Left lung (tissue), 10 donors: Measurements from ENCODE around the gene TAPBP. TPM values are rescaled to one million over a fixed set of nuclear protein-coding genes. Genes with fewer than 3 reads are reported as not detected.
A peak's percentile ranks its signal among the peaks of the same experiment; 100 is the strongest.
"Not testable (repeated sequence)": the region's sequence is repeated elsewhere in the genome, so short reads cannot be mapped to it uniquely, and the experiment has no call there.

ENCODE experiments used
- ATAC-seq: fragments of 200-7000 bp; cut with Tn5 transposase; one replicate; pipeline ENCODE4 v1.9.1; 2020; ENCODE audit warnings: moderate library complexity
- DNase-seq, 4 donors: peaks; one replicate each; pipeline ENCODE4 v3.0.0-alpha.2; 2013 to 2020
- H3K27ac ChIP-seq, 2 donors: fragments of 200-600 bp; sonication (generic) in 1 of 2; one replicate each; pipeline versions ENCODE4 v1.5.0 to v1.8.0; 2020 to 2021
- H3K27me3 ChIP-seq, 2 donors: fragments of 200-600 bp; sonication (generic) in 1 of 2; one replicate each; pipeline versions ENCODE4 v1.5.0 to v1.8.0; 2020 to 2021
- H3K36me3 ChIP-seq, 2 donors: fragments of 200-600 bp; sonication (generic) in 1 of 2; one replicate each; pipeline versions ENCODE4 v1.5.0 to v1.8.0; 2020 to 2021
- H3K4me1 ChIP-seq, 2 donors: fragments of 200-600 bp; one replicate each; pipeline ENCODE4 v1.8.0; 2021
- H3K4me3 ChIP-seq, 2 donors: fragments of 200-600 bp; sonication (generic) in 1 of 2; one replicate each; pipeline versions ENCODE4 v1.5.0 to v1.8.0; 2020 to 2021; ENCODE audit warnings: mild to moderate bottlenecking in 1 of 2
- H3K9me3 ChIP-seq, 2 donors: fragments of 200-600 bp; sonication (generic) in 1 of 2; one replicate each; pipeline versions ENCODE4 v1.5.0 to v1.8.0; 2020 to 2021
- intact Hi-C, 2 donors: fragments of 100-400 bp; cut with DNase I; formaldehyde crosslinking; loops; one replicate each; pipeline versions ENCODE4 v1.11.2 to v1.14.2; 2022
- polyA plus RNA-seq, 6 donors: library from polyadenylated mRNA; unstranded; fragments of 120-200 nt; gene quantifications; one replicate each; pipeline ENCODE4 v1.2.1, GENCODE V29; 2013; ENCODE audit not compliant: insufficient read length in 6 of 6
- total RNA-seq, 2 donors: library from RNA; stranded (reverse); fragmentation: NEBNext Ultra II Directional; extraction: Animal tissue kit (Norgen Biotek cat#: 25700); gene quantifications; one replicate each; pipeline ENCODE4 v1.2.1, GENCODE V29; 2021
- TF ChIP-seq, protein P1 (sequence below), 2 donors: fragments of 200-600 bp; sonication (generic) in 1 of 2; IDR thresholded peaks; one replicate each; pipeline versions ENCODE4 v1.5.0 to v1.8.0; 2021; ENCODE audit warnings: antibody characterized with exemption in 2 of 2
- donor health status: DM: no; HTN: yes; CAD: no.
- donor health status: DM: no; HTN: no; CAD: no.

The TAPBP gene
- total and polyA plus RNA-seq, 8 donors, result 41.5 to 243 (median 51.6) TPM

DNA sequence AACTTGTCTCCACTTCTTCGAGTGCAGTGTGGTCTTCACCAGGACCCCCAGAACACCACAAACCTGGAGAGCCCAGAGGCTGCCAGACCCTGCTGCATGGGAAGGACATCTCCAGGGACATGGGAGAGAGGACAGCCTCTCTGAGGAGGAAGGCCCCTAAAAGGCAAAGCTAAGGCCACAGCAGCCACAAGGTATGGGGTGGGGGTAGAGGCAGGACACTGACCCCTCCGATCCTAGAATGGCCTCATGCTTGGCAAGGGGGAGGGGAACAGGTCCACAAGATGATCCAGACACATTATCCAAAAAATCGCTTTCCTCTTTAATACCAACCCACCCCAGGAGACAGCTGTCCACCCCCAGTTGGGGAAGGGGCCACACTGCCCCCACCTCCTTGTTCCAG is 35.1 kb downstream of the TAPBP start:
- Histone ChIP-seq H3K4me3 (no peak overlapping the region), H3K9me3 (no peaks in the 10 kb centered on the region), H3K27ac (peak overlapping the region in 1 of 2 donors; percentile 6), H3K36me3 (peaks cover 0 to 89% of the 10 kb centered on the region in 2 donors), H3K27me3 (no peaks in the 10 kb centered on the region), H3K4me1 (peaks cover 22 to 61% of the 10 kb centered on the region in 2 donors)
- TF ChIP-seq, protein P1, sequence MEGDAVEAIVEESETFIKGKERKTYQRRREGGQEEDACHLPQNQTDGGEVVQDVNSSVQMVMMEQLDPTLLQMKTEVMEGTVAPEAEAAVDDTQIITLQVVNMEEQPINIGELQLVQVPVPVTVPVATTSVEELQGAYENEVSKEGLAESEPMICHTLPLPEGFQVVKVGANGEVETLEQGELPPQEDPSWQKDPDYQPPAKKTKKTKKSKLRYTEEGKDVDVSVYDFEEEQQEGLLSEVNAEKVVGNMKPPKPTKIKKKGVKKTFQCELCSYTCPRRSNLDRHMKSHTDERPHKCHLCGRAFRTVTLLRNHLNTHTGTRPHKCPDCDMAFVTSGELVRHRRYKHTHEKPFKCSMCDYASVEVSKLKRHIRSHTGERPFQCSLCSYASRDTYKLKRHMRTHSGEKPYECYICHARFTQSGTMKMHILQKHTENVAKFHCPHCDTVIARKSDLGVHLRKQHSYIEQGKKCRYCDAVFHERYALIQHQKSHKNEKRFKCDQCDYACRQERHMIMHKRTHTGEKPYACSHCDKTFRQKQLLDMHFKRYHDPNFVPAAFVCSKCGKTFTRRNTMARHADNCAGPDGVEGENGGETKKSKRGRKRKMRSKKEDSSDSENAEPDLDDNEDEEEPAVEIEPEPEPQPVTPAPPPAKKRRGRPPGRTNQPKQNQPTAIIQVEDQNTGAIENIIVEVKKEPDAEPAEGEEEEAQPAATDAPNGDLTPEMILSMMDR (IDR thresholded peaks at IDR 0.05), result no peak
- DNase-seq, result no peak
- intact Hi-C loops, result no loop called here
- ATAC-seq, result no peak

DNA sequence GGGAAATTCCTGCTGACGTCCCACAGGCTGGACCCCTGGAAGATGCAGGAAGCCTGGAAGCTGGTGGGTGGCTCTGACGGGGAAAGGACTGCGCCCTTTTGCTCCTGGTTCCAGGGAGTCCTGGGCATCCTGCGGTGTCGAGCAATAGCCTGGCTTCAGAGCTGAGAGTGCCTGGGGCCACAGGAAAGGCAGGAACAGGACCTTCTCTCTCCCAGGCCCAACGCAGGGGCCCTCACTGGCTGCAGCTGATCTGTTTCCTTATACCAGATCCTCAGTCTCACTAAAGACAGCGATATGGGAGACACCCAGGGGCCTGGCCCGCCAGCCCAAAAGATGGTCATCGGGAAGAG is 35.5 kb downstream of the TAPBP start:
- Histone ChIP-seq H3K4me3 (peak overlapping the region in 1 of 2 donors; percentile 72), H3K27ac (peak overlapping the region in 1 of 2 donors; percentile 98), H3K4me1 (peaks cover 26 to 66% of the 10 kb centered on the region in 2 donors)

DNA sequence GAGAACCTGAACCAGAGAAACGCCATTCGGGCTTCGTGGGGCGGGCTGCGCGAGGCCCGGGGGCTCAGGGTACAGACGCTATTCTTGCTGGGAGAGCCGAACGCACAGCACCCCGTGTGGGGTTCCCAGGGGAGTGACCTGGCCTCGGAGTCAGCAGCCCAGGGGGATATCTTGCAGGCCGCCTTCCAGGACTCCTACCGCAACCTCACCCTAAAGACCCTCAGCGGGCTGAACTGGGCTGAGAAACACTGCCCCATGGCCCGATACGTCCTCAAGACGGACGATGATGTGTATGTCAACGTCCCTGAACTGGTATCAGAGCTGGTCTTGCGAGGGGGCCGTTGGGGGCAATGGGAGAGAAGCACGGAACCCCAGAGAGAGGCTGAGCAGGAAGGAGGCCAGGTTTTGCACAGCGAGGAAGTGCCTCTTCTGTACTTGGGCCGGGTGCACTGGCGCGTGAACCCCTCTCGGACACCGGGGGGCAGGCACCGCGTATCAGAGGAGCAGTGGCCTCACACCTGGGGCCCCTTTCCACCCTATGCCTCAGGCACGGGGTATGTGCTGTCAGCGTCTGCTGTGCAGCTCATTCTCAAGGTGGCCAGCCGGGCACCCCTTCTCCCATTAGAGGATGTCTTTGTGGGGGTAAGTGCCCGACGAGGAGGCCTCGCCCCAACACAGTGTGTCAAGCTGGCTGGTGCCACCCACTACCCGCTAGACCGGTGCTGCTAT is 36.1 kb downstream of the TAPBP start:
- DNase-seq (no peak), ATAC-seq (no peak)
- TF ChIP-seq, protein P1 (IDR thresholded peaks at IDR 0.05), result no peak
- no peaks in the 10 kb centered on the region for H3K27me3 ChIP-seq
- H3K27ac ChIP-seq, result peak overlapping the region; percentile 91 to 98
- peak overlapping the region; percentile 72 to 76 for H3K4me3 ChIP-seq
- H3K36me3 ChIP-seq, result peaks cover 0 to 86% of the 10 kb centered on the region in 2 donors
- H3K9me3 ChIP-seq, result no peaks in the 10 kb centered on the region
- H3K4me1 ChIP-seq, result peaks cover 32 to 71% of the 10 kb centered on the region in 2 donors
- intact Hi-C loops, result no loop called here

More for the DNA sequence above, 35.5 kb downstream of the TAPBP start:
- H3K36me3 ChIP-seq, result peaks cover 0 to 89% of the 10 kb centered on the region in 2 donors
- DNase-seq (no peak), ATAC-seq (no peak)
- no peaks in the 10 kb centered on the region for H3K27me3 ChIP-seq
- TF ChIP-seq, protein P1 (IDR thresholded peaks at IDR 0.05), result no peak
- H3K9me3 ChIP-seq, result no peaks in the 10 kb centered on the region
- intact Hi-C loops, result no loop called here

DNA sequence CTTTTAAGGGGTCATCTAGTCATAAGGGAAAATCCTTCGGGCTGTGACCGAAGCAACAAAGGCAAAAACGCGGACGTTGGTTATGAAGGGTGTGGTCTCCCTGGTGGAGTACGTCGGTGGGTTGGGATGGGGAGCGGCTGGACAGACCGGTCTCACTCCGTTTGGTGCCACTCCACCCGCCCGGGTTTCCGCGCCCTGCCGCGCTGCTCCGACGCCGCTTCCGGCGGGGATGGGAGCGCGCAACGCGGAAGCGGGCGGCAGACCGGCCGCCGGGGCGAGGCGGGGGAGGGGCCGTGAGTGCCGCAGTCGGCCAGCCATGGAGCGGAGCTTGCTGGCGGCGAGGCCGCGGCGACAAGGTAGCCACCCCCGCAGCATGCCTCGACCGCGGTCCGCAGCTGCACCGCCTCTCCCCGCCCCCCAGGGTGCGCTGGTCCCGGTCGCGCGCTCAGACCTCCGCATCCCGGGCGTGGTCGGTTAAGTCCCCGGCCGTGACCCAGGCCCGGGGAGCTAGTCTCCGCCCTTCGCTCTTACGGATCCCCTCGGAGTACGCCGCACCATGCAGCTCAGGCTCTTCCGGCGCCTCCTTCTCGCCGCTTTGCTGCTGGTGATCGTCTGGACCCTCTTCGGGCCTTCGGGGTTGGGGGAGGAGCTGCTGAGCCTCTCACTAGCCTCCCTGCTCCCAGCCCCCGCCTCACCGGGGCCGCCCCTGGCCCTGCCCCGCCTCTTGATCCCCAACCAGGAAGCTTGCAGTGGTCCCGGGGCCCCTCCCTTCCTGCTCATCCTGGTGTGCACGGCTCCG is 36.8 kb downstream of the TAPBP start, which contains the start of gene B3GALT4:
Gene B3GALT4, plus strand, starts transcription at position 260 of the 799 bp plus-strand sequence. Its CDS starts 297 bp downstream, at position 557.
- intact Hi-C loops, result no loop called here
- H3K4me3 ChIP-seq, result peak within 1 kb of the TSS; percentile 72 to 76
- TF ChIP-seq, protein P1 (IDR thresholded peaks at IDR 0.05), result peak; percentile 34 to 60
- peaks cover 33 to 75% of the 10 kb centered on the region in 2 donors for H3K4me1 ChIP-seq
- DNase-seq, result peak; percentile 44 to 95 (median 76)
- H3K36me3 ChIP-seq, result peaks cover 0 to 78% of the 10 kb centered on the region in 2 donors
- peak; percentile 83 for ATAC-seq
- H3K9me3 ChIP-seq, result no peaks in the 10 kb centered on the region
- peak within 1 kb of the TSS; percentile 91 to 98 for H3K27ac ChIP-seq
- no peaks in the 10 kb centered on the region for H3K27me3 ChIP-seq

DNA sequence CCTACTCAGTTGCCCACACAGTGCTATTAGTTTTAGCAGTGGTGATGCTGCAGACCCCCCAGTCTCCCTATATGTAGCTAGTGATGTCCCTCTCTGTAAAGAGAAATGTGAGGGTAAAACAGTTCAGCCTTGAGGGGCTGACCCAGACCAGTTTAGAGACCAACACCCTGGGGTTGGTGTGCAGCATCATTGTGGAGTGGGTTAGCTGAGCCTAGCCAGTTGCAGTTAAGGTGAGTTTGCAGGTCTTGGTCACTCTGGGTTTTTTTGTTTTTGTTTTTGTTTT is 37.4 kb downstream of the TAPBP start:
- Histone ChIP-seq H3K4me3 (peak overlapping the region; percentile 72 to 76), H3K27ac (peak overlapping the region; percentile 91 to 98), H3K36me3 (peaks cover 0 to 73% of the 10 kb centered on the region in 2 donors), H3K9me3 (no peaks in the 10 kb centered on the region), H3K4me1 (peaks cover 33 to 75% of the 10 kb centered on the region in 2 donors), H3K27me3 (no peaks in the 10 kb centered on the region)
- TF ChIP-seq, protein P1 (IDR thresholded peaks at IDR 0.05), result no peak
- DNase-seq (no peak), ATAC-seq (no peak)
- intact Hi-C loops, result no loop called here

DNA sequence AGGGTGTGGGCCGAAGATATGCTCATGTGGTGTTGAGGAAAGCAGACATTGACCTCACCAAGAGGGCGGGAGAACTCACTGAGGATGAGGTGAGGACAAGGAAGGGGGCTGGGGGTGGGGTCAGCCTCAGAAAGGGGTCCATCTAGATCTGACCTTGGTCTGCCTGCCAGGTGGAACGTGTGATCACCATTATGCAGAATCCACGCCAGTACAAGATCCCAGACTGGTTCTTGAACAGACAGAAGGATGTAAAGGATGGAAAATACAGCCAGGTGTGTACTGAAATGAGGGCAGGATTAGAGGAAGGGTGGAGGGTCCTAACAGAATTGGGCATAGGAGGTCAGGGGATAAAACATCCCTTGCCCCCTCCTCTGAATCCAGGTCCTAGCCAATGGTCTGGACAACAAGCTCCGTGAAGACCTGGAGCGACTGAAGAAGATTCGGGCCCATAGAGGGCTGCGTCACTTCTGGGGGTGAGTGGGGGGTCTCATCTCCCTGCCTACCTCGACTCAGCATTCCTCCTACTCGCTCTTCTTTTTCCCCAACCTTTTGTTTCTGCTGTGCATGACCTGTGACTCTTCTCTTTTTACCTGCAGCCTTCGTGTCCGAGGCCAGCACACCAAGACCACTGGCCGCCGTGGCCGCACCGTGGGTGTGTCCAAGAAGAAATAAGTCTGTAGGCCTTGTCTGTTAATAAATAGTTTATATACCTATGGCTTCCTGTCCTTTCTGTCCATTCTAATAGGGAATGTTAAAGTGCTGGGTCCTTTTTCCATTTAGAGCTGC is 37.9 kb downstream of the TAPBP start:
- H3K27ac ChIP-seq, result peak overlapping the region; percentile 91 to 98
- DNase-seq, ATAC-seq, intact Hi-C loops, H3K27me3 ChIP-seq, H3K9me3 ChIP-seq: not testable (repeated sequence)
- H3K36me3 ChIP-seq, result peaks cover 0 to 69% of the 10 kb centered on the region in 2 donors
- peaks cover 34 to 78% of the 10 kb centered on the region in 2 donors for H3K4me1 ChIP-seq
- peak overlapping the region in 1 of 2 donors; percentile 87 for H3K4me3 ChIP-seq
